GM18873 (cell line): ENCODE results near the gene PSEN1.

ENCODE experiments used
- ATAC-seq: cut with Tn5 transposase; IDR thresholded peaks from one replicate; pipeline ENCODE4 v1.9.1; 2021; ENCODE audit warnings: mild to moderate bottlenecking, moderate library complexity, moderate number of reproducible peaks; ENCODE audit not compliant: unreplicated experiment, low FRiP score

Gene PSEN1

GRCh38 chr14:73237786-73238423 lies 101.6 kb downstream of the PSEN1 start:
- no peak for ATAC-seq

DNA sequence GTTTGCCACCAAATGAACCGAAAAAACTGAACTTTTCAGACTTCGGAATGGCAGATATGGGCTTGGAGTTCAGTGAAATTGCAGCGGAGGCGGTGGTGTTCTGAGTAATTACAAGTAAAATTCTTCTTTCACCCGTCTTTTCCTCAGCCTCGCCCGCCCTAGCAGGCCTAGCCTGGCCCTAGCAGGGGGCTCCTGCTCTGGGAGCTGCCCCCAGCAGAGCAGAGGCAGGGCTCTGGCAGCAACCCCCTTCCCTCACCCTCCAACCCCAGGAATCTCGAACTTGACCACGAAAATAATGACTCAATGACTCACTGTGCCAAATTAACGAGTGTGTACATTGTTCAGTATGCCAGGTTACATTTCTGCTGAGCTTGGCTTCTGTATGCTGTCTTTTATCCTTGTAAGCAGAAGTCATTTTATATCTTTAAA lies 102.1 kb downstream of the PSEN1 start:
- ATAC-seq, result no peak

- no peak for ATAC-seq
These were observed 102.6 kb downstream of the PSEN1 start for GRCh38 chr14:73238941-73239340.

DNA sequence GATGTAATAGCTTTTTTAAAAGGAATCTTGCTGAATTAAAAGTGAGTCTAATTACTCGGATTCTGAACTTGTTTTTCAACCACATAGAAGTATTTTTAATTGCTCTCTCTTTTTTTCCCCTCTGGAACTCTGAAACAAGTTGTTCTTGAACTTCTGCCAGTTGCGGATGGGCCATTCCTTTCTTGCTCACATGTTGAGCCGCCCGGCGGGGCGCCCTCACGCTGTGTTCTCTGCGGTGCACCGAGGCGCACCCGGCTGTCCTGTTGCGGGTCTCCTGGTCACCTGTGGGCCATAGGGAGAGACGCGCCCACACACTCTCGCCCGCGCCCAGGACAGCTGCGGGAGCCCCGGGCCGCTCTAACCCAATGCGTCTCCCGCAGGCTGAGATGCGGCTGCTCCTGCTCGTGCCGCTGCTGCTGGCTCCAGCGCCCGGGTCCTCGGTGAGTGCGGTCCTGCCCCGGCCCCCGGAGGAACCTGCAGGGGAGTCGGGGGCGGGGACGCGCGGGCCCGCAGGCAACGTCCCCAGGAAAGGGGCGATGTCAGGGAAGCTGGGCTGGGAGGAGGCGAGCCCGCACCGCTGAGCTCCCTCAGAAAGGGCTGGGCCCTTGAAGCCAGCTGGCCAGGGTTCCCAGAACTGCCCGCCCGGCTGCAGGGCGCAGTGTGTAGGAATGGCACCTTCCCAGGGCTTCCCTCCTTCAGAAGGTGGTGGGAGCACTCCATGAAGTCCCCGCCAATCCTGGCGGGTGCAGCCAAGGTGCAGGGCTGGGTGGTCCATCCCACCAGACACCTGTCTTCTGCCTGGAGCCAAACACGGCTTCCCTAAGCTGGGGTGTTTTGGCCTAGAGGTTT lies 103.3 kb downstream of the PSEN1 start:
- no peak for ATAC-seq

DNA sequence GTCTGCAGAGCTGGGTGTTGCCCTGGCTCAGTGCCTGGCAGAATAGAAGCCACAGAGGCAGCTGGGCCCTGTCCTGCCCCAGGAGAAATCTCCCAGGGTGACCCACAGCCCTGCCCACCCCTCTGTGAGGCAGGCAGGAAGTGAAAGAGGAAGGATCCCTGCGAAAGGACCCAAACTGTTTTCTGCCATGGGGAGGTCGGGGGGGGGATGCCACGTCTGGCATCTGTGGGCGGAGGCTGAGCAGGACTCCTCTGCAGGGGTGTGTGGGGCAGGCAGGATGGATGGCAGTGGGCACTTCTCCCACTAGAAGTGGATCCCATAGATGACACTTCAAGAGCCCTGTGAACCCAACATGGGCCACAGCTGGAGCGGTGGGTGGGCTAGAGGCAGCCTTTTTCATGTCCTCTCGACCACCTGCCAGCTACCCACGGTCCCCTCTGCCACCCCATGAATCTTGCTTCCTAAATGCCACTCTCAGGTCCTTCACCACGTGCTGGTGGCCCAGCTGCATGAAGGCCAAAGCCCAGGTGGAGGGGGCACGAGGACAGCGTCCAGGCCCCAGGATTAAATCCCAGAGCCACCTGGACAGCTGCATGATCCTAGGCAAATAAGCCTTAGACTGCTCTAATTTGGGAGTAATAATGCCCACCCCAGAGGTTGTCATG lies 104.6 kb downstream of the PSEN1 start:
- ATAC-seq, result no peak

- ATAC-seq, result no peak
These were observed 105.3 kb downstream of the PSEN1 start for GRCh38 chr14:73241481-73242165.

- ATAC-seq, result no peak
These were observed 106.1 kb downstream of the PSEN1 start for GRCh38 chr14:73242357-73242901.

DNA sequence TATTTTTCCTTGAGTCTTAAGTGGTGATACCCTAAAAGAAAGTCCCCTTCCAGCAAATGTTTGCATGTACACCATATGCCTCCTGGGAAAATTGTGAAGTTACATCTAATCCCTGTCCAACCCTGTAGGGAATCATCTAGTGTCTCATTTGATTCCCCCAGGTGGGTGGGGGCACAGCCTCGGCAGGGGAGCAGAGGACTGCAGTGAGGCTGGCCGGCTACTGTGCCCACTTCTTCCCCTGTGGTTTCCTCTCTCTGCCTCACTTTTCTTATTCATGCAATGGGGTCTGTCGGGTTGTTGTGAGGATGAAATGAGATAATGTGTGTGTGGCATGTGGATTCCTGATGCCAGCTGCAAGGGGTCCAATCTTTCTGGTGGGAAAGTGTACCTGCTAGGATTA lies 107.0 kb downstream of the PSEN1 start:
- ATAC-seq, result no peak

DNA sequence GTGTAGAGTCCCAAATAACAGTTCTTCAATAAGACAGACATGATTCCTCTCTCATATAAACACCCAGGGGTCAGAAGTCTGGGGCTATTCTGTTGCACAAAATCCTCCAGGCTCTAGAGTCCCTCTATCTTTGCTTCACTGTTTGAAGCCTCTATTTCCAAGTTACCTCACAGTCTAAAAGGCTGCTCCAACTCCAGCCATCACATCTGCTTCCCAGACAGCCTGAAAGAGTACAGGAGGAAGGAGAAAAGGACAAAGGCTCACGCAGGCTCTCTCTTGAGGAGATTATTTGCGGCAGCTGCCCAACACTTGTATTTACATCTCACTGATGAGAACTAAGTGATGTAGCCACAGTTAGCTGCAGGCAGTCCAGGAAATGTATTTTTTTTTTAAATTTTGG lies 107.4 kb downstream of the PSEN1 start:
- ATAC-seq, result no peak

GRCh38 chr14:73244541-73245290 lies 108.4 kb downstream of the PSEN1 start:
- no peak for ATAC-seq

GRCh38 chr14:73245480-73246325 lies 109.4 kb downstream of the PSEN1 start:
- no peak for ATAC-seq

GRCh38 chr14:73246387-73247150 lies 110.3 kb downstream of the PSEN1 start:
- ATAC-seq, result no peak

- no peak for ATAC-seq
These were observed 112.0 kb downstream of the PSEN1 start for GRCh38 chr14:73248108-73248868.

DNA sequence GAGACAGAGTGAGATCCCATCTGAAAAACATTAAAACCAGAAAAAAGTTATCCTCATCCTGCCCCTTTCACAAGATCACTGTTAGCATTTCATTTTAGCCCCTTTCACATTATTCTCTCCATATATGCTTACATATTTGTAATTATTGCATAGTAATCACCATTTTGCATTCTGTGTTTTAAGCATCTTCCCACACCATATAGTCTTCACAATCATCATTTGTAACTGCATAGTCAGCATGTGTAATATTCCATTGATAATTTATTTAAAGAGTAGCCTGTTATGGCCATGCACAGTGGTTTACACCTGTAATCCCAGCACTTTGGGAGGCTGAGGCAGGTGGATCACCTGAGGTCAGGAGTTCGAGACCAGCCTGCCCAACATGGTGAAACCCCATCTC lies 112.8 kb downstream of the PSEN1 start:
- no peak for ATAC-seq

DNA sequence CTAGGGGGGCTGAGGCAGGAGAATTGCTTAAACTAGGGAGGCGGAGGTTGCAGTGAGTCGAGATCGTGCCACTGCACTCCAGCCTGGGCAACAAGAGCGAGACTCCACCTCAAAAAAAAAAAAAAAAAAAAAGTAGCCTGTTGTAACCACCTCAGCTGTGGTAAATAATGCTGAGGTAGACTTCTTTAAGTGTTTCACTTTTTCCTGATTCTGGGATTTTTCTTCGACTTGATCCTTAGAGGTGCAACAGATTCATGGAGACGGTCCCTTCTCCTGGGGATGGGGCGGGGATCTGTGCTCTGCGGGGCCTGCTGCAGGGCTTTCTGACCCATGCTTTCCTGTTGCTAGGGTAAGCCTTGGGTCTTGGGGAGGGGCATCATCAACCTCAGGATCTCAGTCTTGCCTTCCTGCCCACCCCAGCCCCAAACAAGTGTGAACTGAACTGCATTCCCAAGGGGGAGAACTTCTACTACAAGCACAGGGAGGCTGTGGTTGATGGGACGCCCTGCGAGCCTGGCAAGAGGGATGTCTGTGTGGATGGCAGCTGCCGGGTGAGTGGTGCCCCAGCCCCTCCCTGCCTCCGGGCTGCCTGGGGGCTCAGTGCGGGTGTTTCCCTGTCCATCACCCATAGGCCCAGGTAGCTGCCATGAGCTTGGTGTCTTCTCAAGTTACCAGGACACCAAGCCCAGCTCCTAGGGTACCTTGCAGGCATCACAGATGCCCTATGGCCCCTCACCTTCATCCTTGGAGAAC lies 113.4 kb downstream of the PSEN1 start:
- ATAC-seq, result no peak

DNA sequence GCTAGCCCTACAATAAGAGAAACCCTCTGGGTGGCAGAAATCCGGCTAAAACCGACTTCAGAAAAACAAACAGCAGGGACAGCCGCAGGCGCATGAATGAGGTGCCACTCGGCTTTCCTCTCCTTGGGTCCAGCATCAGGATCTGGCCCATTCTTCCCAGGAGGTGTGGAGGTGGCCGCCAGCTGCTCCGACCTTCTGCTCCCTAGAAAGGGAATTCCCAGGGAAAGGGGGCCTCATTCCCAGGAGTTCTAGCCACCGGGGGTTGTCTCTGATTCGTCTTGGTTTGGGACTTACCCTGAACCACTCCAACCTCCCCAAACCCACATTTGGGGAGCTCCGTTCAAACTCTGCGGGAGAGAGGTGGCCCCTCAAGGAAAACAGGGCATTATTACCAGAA lies 114.0 kb downstream of the PSEN1 start:
- no peak for ATAC-seq
